HL-60 (cell line): Measurements from ENCODE around the gene LAMA2.
A peak's percentile ranks its signal among the peaks of the same experiment; 100 is the strongest.

Experiments
- DNase-seq, 2 experiments: peaks; one replicate each; pipeline ENCODE4 v3.0.0-alpha.2; 2010 to 2020; ENCODE audit warnings: low read depth in 1 of 2, low spot score in 1 of 2
- H3K27ac ChIP-seq: fragments of 250-450 bp; sonication (Bioruptor Pico); replicated peaks from 2 replicates; pipeline ENCODE4 v1.5.1; 2020; ENCODE audit warnings: mild to moderate bottlenecking, moderate library complexity
- H3K27me3 ChIP-seq: fragments of 250-450 bp; sonication (Bioruptor Pico); 2 replicates; pipeline ENCODE4 v1.5.1; 2021; ENCODE audit warnings: mild to moderate bottlenecking, moderate library complexity; ENCODE audit not compliant: insufficient read depth, poor library complexity, severe bottlenecking
- H3K4me3 ChIP-seq: replicated peaks from 2 replicates; pipeline ENCODE4 v1.5.1; 2011; ENCODE audit warnings: mild to moderate bottlenecking, control low read depth, low read length; ENCODE audit not compliant: insufficient read depth
- GABPA ChIP-seq: IDR thresholded peaks from 2 replicates; pipeline ENCODE4 v1.6.1; 2012; ENCODE audit warnings: low read depth
- POLR2AphosphoS5 ChIP-seq: IDR thresholded peaks from 2 replicates; pipeline ENCODE4 v1.6.1; 2012; ENCODE audit warnings: low read depth
- SPI1 ChIP-seq: IDR thresholded peaks from 2 replicates; pipeline ENCODE4 v1.6.1; 2012; ENCODE audit warnings: low read depth, mild to moderate bottlenecking, borderline replicate concordance
- TF ChIP-seq, protein P1 (sequence below): IDR thresholded peaks from 2 replicates; pipeline ENCODE4 v1.6.1; 2012; ENCODE audit warnings: low read depth; ENCODE audit not compliant: insufficient replicate concordance
- TF ChIP-seq, protein P2 (sequence below): IDR thresholded peaks from one replicate; pipeline ENCODE4 v1.5.1; 2011; ENCODE audit warnings: low read length, control low read depth, inconsistent platforms; ENCODE audit not compliant: insufficient read depth

The LAMA2 gene

DNA sequence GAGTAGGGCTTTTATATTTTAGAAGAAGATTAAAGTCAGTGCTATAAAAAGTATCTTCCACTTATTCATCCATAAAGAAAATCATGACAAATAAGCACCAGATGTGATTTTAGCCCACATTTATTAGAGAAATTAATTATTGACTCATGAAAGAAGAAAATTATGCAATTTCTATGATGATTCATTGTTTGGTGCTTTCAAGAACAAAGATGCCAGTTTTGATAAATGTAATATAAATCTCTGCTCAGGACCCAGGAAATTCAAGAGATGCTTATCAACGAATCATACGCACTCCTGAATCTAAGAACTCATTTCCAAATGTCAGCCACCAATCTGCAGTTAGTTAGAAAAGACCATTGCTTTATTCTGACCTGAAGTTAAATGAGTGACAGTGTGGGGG lies 615.6 kb downstream of the LAMA2 start:
- no peak overlapping the region for H3K27ac ChIP-seq
- peaks cover 5% of the 10 kb centered on the region for H3K27me3 ChIP-seq
- no peak overlapping the region for H3K4me3 ChIP-seq
- no peak for DNase-seq
- TF ChIP-seq, protein P1, sequence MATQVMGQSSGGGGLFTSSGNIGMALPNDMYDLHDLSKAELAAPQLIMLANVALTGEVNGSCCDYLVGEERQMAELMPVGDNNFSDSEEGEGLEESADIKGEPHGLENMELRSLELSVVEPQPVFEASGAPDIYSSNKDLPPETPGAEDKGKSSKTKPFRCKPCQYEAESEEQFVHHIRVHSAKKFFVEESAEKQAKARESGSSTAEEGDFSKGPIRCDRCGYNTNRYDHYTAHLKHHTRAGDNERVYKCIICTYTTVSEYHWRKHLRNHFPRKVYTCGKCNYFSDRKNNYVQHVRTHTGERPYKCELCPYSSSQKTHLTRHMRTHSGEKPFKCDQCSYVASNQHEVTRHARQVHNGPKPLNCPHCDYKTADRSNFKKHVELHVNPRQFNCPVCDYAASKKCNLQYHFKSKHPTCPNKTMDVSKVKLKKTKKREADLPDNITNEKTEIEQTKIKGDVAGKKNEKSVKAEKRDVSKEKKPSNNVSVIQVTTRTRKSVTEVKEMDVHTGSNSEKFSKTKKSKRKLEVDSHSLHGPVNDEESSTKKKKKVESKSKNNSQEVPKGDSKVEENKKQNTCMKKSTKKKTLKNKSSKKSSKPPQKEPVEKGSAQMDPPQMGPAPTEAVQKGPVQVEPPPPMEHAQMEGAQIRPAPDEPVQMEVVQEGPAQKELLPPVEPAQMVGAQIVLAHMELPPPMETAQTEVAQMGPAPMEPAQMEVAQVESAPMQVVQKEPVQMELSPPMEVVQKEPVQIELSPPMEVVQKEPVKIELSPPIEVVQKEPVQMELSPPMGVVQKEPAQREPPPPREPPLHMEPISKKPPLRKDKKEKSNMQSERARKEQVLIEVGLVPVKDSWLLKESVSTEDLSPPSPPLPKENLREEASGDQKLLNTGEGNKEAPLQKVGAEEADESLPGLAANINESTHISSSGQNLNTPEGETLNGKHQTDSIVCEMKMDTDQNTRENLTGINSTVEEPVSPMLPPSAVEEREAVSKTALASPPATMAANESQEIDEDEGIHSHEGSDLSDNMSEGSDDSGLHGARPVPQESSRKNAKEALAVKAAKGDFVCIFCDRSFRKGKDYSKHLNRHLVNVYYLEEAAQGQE, result no peak
- TF ChIP-seq SPI1 (no peak), GABPA (no peak), POLR2AphosphoS5 (no peak)
- TF ChIP-seq, protein P2, sequence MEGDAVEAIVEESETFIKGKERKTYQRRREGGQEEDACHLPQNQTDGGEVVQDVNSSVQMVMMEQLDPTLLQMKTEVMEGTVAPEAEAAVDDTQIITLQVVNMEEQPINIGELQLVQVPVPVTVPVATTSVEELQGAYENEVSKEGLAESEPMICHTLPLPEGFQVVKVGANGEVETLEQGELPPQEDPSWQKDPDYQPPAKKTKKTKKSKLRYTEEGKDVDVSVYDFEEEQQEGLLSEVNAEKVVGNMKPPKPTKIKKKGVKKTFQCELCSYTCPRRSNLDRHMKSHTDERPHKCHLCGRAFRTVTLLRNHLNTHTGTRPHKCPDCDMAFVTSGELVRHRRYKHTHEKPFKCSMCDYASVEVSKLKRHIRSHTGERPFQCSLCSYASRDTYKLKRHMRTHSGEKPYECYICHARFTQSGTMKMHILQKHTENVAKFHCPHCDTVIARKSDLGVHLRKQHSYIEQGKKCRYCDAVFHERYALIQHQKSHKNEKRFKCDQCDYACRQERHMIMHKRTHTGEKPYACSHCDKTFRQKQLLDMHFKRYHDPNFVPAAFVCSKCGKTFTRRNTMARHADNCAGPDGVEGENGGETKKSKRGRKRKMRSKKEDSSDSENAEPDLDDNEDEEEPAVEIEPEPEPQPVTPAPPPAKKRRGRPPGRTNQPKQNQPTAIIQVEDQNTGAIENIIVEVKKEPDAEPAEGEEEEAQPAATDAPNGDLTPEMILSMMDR, result no peak

DNA sequence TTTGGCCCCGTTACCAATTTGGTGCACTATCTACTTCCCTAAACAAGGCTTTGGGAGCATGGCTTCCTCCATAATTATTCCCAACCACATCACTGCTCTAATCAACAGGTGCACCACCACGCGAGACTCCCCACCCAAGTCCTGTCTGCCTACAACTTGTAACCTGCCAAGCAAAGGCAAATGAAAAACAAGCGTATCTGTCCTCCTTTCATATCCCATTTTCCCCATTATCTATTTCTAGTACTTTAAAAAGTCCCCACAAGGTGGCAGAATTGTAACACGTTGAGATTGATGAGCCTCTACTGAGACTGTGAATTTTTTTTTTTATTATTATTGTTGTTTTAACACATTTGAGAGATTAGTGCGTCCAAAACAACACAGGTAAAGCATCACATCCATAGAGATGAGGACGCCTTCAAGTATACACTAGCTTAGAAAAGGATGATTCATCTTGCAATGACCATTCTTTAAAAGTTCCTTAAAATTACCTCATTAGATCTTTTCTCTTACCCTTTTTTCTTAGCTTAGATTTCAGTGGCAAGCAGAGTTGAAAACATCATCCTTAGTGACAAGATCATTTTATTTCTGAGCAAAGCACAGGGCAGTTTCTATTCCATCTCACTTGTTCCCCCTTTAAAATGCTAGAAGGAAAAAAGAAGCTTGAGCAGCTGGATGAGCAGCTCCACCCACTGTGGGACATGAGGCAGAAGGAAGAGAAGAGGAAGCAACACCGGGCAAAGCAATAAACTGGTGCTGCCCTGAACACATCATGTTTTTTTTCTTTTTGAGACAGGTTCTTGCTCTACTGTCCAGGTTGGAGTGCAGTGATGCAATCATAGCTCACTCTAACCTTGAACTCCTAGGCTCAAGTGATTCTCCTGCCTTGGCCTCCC lies 616.3 kb downstream of the LAMA2 start:
- H3K27ac ChIP-seq, result no peak overlapping the region
- no peak for TF ChIP-seq POLR2AphosphoS5
- no peak for TF ChIP-seq SPI1
- TF ChIP-seq, protein P2, result no peak
- TF ChIP-seq GABPA, result no peak
- TF ChIP-seq, protein P1, result no peak
- peaks cover 5% of the 10 kb centered on the region for H3K27me3 ChIP-seq
- H3K4me3 ChIP-seq, result no peak overlapping the region
- peak; percentile 32 to 49 for DNase-seq

DNA sequence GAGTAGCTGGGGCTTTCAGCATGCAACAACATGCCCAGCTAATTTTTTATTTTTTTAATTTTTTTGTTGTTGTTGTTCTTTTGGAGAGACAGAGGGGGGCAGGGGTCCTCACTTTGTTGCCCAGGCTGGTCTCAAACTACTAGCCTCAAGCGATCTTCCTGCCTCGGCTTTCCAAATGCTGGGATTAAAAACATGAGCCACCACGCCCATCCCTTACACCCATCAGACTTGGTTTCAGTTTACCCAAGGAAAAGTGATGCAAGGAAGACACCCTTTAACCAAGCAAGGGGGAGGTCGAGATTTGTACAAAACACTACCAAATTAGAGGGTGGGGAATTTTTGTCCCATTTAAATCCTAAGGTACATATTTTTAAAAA lies 616.9 kb downstream of the LAMA2 start:
- DNase-seq, result no peak
- Histone ChIP-seq H3K27ac (no peak overlapping the region), H3K27me3 (peaks cover 5% of the 10 kb centered on the region), H3K4me3 (no peak overlapping the region)
- TF ChIP-seq, protein P2, result no peak
- TF ChIP-seq POLR2AphosphoS5 (no peak), SPI1 (no peak), GABPA (no peak)
- TF ChIP-seq, protein P1, result no peak
